Astrocyte (in vitro differentiated cells and primary cell): Measurements from ENCODE around the gene PDLIM5. TPM values are rescaled to one million over a fixed set of nuclear protein-coding genes. Genes with fewer than 3 reads are reported as not detected.

Source experiments
- DNase-seq: peaks from one replicate; pipeline ENCODE4 v3.0.0-alpha.2; 2010; ENCODE audit warnings: low read depth
- FAIRE-seq: peaks from 2 replicates; lab custom pipeline; 2011; peaks lifted over from hg19 to GRCh38; lab: Jason Lieb, UNC
- H2AFZ ChIP-seq: 2 replicates; pipeline ENCODE4 v1.6.0; 2012; ENCODE audit warnings: low read depth, low read length, inconsistent platforms
- H3K27ac ChIP-seq: 2 replicates; pipeline ENCODE4 v1.5.1; 2011; ENCODE audit warnings: low read depth, low read length, inconsistent platforms
- H3K27me3 ChIP-seq: 2 replicates; pipeline ENCODE4 v1.6.0; 2011; ENCODE audit warnings: low read length, inconsistent platforms; ENCODE audit not compliant: insufficient read depth
- H3K36me3 ChIP-seq: 2 replicates; pipeline ENCODE4 v1.5.1; 2011; ENCODE audit warnings: low read length, inconsistent platforms; ENCODE audit not compliant: insufficient read depth
- H3K4me1 ChIP-seq: 2 replicates; pipeline ENCODE4 v1.5.1; 2011; ENCODE audit warnings: low read length, inconsistent platforms; ENCODE audit not compliant: insufficient read depth
- H3K4me2 ChIP-seq: 2 replicates; pipeline ENCODE4 v1.6.0; 2012; ENCODE audit warnings: low read length, inconsistent platforms
- H3K4me3 ChIP-seq: 2 replicates; pipeline ENCODE4 v1.5.1; 2011; ENCODE audit warnings: low read depth, mild to moderate bottlenecking, low read length, inconsistent platforms; ENCODE audit not compliant: insufficient read depth
- H3K79me2 ChIP-seq: 2 replicates; pipeline ENCODE4 v1.6.0; 2012; ENCODE audit warnings: mild to moderate bottlenecking, low read length, inconsistent platforms; ENCODE audit not compliant: insufficient read depth
- H3K9ac ChIP-seq: 2 replicates; pipeline ENCODE4 v1.6.0; 2012; ENCODE audit warnings: mild to moderate bottlenecking, low read length, inconsistent platforms
- H3K9me3 ChIP-seq: 2 replicates; pipeline ENCODE4 v1.5.1; 2012; ENCODE audit warnings: low read depth, mild to moderate bottlenecking, low read length, inconsistent platforms; ENCODE audit not compliant: insufficient read depth
- H4K20me1 ChIP-seq: 2 replicates; pipeline ENCODE4 v1.6.0; 2012; ENCODE audit warnings: low read length, inconsistent platforms; ENCODE audit not compliant: insufficient read depth
- H3K27ac Mint-ChIP-seq: one replicate; pipeline ENCODE4 v1.8.0; 2021; ENCODE audit warnings: mild to moderate bottlenecking, mixed read lengths; ENCODE audit not compliant: unreplicated experiment
- H3K27me3 Mint-ChIP-seq: one replicate; pipeline ENCODE4 v1.8.0; 2021; ENCODE audit warnings: low read depth, mixed read lengths; ENCODE audit not compliant: unreplicated experiment
- H3K36me3 Mint-ChIP-seq: one replicate; pipeline ENCODE4 v1.8.0; 2021; ENCODE audit warnings: low read depth, mixed read lengths; ENCODE audit not compliant: unreplicated experiment
- H3K4me1 Mint-ChIP-seq: one replicate; pipeline ENCODE4 v1.8.0; 2021; ENCODE audit warnings: low read depth, mixed read lengths; ENCODE audit not compliant: unreplicated experiment
- H3K4me3 Mint-ChIP-seq: one replicate; pipeline ENCODE4 v1.8.0; 2021; ENCODE audit warnings: mild to moderate bottlenecking, moderate library complexity, mixed read lengths; ENCODE audit not compliant: unreplicated experiment
- H3K9me3 Mint-ChIP-seq: one replicate; pipeline ENCODE4 v1.8.0; 2021; ENCODE audit warnings: mild to moderate bottlenecking, mixed read lengths; ENCODE audit not compliant: unreplicated experiment
- CTCF ChIP-seq: IDR thresholded peaks from 2 replicates; pipeline ENCODE4 v1.5.1; 2011; ENCODE audit warnings: low read depth, mild to moderate bottlenecking, inconsistent platforms, low read length, moderate library complexity; ENCODE audit not compliant: insufficient read depth
- EZH2 ChIP-seq: IDR thresholded peaks from 2 replicates; pipeline ENCODE4 v1.6.1; 2012; ENCODE audit warnings: mild to moderate bottlenecking, low read length, inconsistent platforms; ENCODE audit not compliant: insufficient read depth
- total RNA-seq: library from RNA; stranded (reverse); gene quantifications from 2 replicates; pipeline ENCODE4 v1.2.1, GENCODE V29; 2021

Gene PDLIM5
- total RNA-seq, 1 donor from 2014 or later = 181 TPM

- Mint-ChIP-seq H3K36me3 (peaks cover 19% of the 10 kb centered on the region), H3K27me3 (no peaks in the 10 kb centered on the region), H3K27ac (no peak overlapping the region), H3K4me3 (no peak overlapping the region), H3K9me3 (no peaks in the 10 kb centered on the region), H3K4me1 (peaks cover 6% of the 10 kb centered on the region)
- Histone ChIP-seq H4K20me1 (no peaks in the 10 kb centered on the region), H3K4me2 (no peak overlapping the region), H3K79me2 (no peaks in the 10 kb centered on the region), H3K9me3 (no peaks in the 10 kb centered on the region), H3K4me3 (no peak overlapping the region), H3K27ac (no peak overlapping the region), H3K4me1 (no peaks in the 10 kb centered on the region), H2AFZ (no peak overlapping the region), H3K9ac (no peak overlapping the region), H3K27me3 (no peaks in the 10 kb centered on the region), H3K36me3 (peaks cover 24% of the 10 kb centered on the region)
- FAIRE-seq = no peak
- no peak for DNase-seq
- no peak for TF ChIP-seq EZH2
These were observed 217.0 kb downstream of the PDLIM5 start for GRCh38 chr4:94668724-94669123.

- Histone ChIP-seq H3K4me2 (no peak overlapping the region), H3K27ac (no peak overlapping the region), H3K4me3 (no peak overlapping the region), H3K79me2 (no peaks in the 10 kb centered on the region), H3K36me3 (peaks cover 18% of the 10 kb centered on the region), H2AFZ (no peak overlapping the region), H3K4me1 (no peaks in the 10 kb centered on the region), H4K20me1 (peaks cover 3% of the 10 kb centered on the region), H3K27me3 (no peaks in the 10 kb centered on the region), H3K9me3 (no peaks in the 10 kb centered on the region), H3K9ac (no peak overlapping the region)
- Mint-ChIP-seq H3K4me1 (peaks cover 6% of the 10 kb centered on the region), H3K36me3 (peaks cover 16% of the 10 kb centered on the region), H3K27me3 (no peaks in the 10 kb centered on the region), H3K27ac (no peak overlapping the region), H3K4me3 (no peak overlapping the region), H3K9me3 (no peaks in the 10 kb centered on the region)
- FAIRE-seq (peak; percentile 58), DNase-seq (no peak)
- TF ChIP-seq EZH2 (no peak), CTCF (no peak)
These were observed 218.2 kb downstream of the PDLIM5 start for GRCh38 chr4:94669672-94670664.

GRCh38 chr4:94671113-94671512 lies 219.4 kb downstream of the PDLIM5 start:
- Histone ChIP-seq H3K36me3 (peaks cover 17% of the 10 kb centered on the region), H4K20me1 (peaks cover 3% of the 10 kb centered on the region), H3K4me3 (no peak overlapping the region), H3K9me3 (no peaks in the 10 kb centered on the region), H3K9ac (no peak overlapping the region), H3K79me2 (no peaks in the 10 kb centered on the region), H3K4me1 (no peaks in the 10 kb centered on the region), H3K27me3 (no peaks in the 10 kb centered on the region), H2AFZ (no peak overlapping the region), H3K27ac (no peak overlapping the region), H3K4me2 (no peak overlapping the region)
- Mint-ChIP-seq H3K9me3 (no peaks in the 10 kb centered on the region), H3K36me3 (peaks cover 7% of the 10 kb centered on the region), H3K27me3 (no peaks in the 10 kb centered on the region), H3K4me3 (no peak overlapping the region), H3K27ac (no peak overlapping the region), H3K4me1 (no peaks in the 10 kb centered on the region)
- TF ChIP-seq EZH2 = no peak
- TF ChIP-seq CTCF = no peak
- DNase-seq (no peak), FAIRE-seq (no peak)
